ENCODE results near the gene H2BK1. TPM values are rescaled to one million over a fixed set of nuclear protein-coding genes. Genes with fewer than 3 reads are reported as not detected.

Gene H2BK1
- total RNA-seq, 2 donors from 2014 or later: not detected

DNA sequence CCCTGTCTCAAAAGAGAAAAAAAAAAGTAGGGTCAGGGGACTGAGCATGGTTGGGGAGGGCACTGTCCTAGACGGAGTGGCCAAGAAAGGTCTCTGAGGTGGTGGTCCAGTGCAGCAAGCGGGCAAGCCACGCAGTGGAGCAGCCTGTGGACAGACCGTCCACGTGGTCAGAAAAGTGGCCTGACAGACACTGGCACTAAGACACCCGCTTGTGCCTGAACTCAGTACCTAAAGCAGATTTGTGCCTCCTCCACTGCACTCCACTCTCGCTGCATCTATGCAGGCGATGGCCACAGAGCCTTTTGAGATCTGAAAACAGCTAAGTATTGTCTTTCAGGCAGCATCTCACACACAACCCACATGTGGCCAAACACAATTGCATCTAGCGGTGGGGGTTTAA lies 32.1 kb downstream of the H2BK1 start:
- no peak overlapping the region for H3K4me3 ChIP-seq
- H3K9me3 ChIP-seq: no peaks in the 10 kb centered on the region
- TF ChIP-seq, protein P1, sequence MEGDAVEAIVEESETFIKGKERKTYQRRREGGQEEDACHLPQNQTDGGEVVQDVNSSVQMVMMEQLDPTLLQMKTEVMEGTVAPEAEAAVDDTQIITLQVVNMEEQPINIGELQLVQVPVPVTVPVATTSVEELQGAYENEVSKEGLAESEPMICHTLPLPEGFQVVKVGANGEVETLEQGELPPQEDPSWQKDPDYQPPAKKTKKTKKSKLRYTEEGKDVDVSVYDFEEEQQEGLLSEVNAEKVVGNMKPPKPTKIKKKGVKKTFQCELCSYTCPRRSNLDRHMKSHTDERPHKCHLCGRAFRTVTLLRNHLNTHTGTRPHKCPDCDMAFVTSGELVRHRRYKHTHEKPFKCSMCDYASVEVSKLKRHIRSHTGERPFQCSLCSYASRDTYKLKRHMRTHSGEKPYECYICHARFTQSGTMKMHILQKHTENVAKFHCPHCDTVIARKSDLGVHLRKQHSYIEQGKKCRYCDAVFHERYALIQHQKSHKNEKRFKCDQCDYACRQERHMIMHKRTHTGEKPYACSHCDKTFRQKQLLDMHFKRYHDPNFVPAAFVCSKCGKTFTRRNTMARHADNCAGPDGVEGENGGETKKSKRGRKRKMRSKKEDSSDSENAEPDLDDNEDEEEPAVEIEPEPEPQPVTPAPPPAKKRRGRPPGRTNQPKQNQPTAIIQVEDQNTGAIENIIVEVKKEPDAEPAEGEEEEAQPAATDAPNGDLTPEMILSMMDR (IDR thresholded peaks at IDR 0.05): no peak
- DNase-seq: no peak
- no peaks in the 10 kb centered on the region for H3K4me1 ChIP-seq
- no peaks in the 10 kb centered on the region for H3K27me3 ChIP-seq
- no peak overlapping the region for H3K27ac ChIP-seq
- intact Hi-C loops (cut with DNase I): no loop called here
- no peak overlapping the region for H3K9ac ChIP-seq (ENCODE audit: low read depth in 2 of 2, low read length in 2 of 2)
- H3K36me3 ChIP-seq: no peaks in the 10 kb centered on the region

DNA sequence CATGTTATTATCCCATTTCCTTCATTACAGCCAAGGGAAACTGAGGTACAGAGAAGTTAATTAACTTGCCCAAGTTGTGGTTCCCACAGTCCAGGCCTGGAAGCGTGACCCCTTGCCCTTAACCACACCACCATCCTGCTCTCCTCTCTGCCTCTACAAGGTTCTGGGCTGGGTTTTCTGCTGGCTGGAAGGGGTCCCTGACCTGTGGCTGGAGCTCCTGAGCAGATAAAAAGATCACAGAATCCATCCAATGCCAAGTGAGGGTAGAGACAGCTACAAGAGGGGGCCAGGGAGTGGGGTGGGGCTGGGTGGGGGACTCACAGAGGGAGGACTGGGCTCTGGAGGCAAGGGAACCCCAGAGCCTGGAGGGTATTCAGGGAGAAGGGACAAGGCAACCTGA lies 33.0 kb downstream of the H2BK1 start:
- Histone ChIP-seq H3K27ac (no peak overlapping the region), H3K9me3 (no peaks in the 10 kb centered on the region), H3K36me3 (no peaks in the 10 kb centered on the region), H3K4me1 (no peaks in the 10 kb centered on the region), H3K9ac (ENCODE audit: low read depth in 2 of 2, low read length in 2 of 2) (no peak overlapping the region), H3K27me3 (no peaks in the 10 kb centered on the region), H3K4me3 (no peak overlapping the region)
- TF ChIP-seq, protein P1 (IDR thresholded peaks at IDR 0.05): no peak
- no peak for DNase-seq
- intact Hi-C loops (cut with DNase I): no loop called here

DNA sequence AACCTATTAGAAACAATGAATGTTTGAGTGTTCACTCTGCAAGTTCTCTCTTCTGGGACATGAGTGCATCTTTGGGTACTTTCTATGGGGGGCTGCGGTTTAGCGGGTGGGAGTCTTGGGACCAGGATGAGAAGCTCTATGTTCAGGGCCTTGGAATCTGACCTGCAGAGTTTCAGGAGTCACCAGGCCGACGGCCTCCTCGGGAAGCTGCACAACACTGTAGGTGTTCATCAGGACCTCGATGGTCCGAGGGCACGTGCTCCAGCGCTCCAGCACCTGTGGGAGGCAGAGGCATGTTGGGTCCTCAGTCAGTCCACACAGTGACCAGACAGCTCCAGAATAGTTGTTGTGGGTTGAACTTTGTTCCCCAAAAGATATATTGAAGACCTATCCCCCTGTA lies 33.9 kb downstream of the H2BK1 start:
- Histone ChIP-seq H3K27ac (no peak overlapping the region), H3K9ac (ENCODE audit: low read depth in 2 of 2, low read length in 2 of 2) (no peak overlapping the region), H3K27me3 (no peaks in the 10 kb centered on the region), H3K4me1 (no peaks in the 10 kb centered on the region), H3K4me3 (no peak overlapping the region), H3K9me3 (no peaks in the 10 kb centered on the region), H3K36me3 (no peaks in the 10 kb centered on the region)
- TF ChIP-seq, protein P1 (IDR thresholded peaks at IDR 0.05): no peak
- intact Hi-C loops (cut with DNase I): no loop called here
- no peak for DNase-seq

DNA sequence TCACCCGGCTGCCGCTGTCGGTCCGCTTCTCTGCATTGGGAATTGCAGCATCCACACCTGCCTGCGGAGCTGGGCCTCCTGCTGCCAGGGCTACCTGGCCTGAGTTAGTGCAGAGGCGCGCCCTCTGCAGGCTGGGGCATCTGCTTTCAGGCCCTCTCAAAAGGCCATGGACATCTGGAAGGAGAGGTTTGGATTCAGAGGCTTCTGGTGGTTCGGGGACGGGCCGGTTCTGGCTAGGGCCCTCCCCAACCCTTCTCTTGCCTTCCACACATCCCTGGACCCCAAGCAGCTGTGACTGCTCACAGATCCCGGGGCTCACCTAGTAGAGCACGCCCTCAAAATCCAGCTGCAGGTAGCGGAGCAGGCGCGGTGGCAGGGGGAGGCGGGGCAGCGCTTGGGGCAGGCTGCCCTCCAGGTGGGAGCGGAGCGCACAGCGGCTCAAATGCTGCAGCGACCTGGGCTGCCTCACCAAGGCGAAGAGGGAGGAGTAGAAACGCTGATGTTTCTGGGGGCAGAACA lies 34.4 kb downstream of the H2BK1 start:
- Histone ChIP-seq H3K27ac (no peak overlapping the region), H3K4me1 (no peaks in the 10 kb centered on the region), H3K4me3 (no peak overlapping the region), H3K27me3 (no peaks in the 10 kb centered on the region), H3K9ac (ENCODE audit: low read depth in 2 of 2, low read length in 2 of 2) (no peak overlapping the region), H3K9me3 (no peaks in the 10 kb centered on the region), H3K36me3 (no peaks in the 10 kb centered on the region)
- TF ChIP-seq, protein P1 (IDR thresholded peaks at IDR 0.05): no peak
- no peak for DNase-seq
- intact Hi-C loops (cut with DNase I): no loop called here

DNA sequence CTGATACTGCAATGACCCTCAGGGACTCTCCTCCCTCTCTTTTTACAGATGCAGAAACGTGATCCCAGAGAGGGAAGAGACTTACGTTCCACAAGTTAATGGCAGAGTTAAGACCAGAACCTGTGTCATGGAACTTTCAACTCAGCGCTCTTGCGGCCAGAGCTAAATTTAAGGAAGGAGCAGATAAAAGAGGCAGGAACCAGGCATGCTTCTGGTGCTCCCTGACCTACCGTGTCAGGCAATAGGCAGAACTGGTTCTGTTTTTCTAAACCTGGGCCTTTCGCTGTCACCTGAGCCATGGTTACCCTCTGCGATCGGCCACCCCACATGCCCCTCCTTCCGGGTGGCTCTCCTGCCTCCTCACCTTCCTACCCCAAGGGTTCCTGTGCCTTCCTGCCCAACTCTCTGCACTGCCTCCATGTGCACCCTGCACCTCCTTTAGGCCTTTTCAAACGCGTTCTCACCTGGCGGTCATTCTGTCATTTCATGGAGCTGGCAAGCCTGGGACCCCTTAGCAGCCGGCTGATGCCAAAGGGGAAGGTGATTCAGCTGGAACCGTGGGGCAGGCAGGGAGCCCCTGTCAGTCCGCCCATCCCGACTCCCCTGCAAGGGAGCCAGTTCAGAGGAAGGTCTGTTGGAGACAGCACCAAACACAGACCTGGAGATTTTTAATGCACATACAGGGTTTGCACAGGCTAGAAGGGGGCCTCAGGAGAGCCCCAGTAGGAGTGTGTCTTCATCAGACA lies 35.1 kb downstream of the H2BK1 start:
- Histone ChIP-seq H3K27me3 (no peaks in the 10 kb centered on the region), H3K9ac (ENCODE audit: low read depth in 2 of 2, low read length in 2 of 2) (no peak overlapping the region), H3K4me3 (no peak overlapping the region), H3K9me3 (no peaks in the 10 kb centered on the region), H3K4me1 (no peaks in the 10 kb centered on the region), H3K27ac (no peak overlapping the region), H3K36me3 (no peaks in the 10 kb centered on the region)
- DNase-seq: no peak
- TF ChIP-seq, protein P1 (IDR thresholded peaks at IDR 0.05): no peak
- intact Hi-C loops (cut with DNase I): no loop called here

Data from colonic mucosa (tissue), 4 donors.